HepG2 (cell line): ENCODE data around the gene FAM177B. TPM values are rescaled to one million over a fixed set of nuclear protein-coding genes. Genes with fewer than 3 reads are reported as not detected.

Experiments used
- ADNP ChIP-seq: sonication (generic); formaldehyde crosslinking; IDR thresholded peaks from 2 replicates; pipeline ENCODE4 v1.4.0; 2020; ENCODE audit warnings: missing genetic modification reagents
- AFF4 ChIP-seq: sonication (generic); formaldehyde crosslinking; IDR thresholded peaks from 2 replicates; pipeline ENCODE4 v1.4.0; 2020; ENCODE audit warnings: missing genetic modification reagents
- ASH2L ChIP-seq: fragments of 300-600, 200-600 bp; sonication (generic); IDR thresholded peaks from 2 replicates; pipeline ENCODE4 v1.7.0; 2017; ENCODE audit warnings: low read depth, mild to moderate bottlenecking, moderate library complexity, mixed read lengths, low read length; ENCODE audit not compliant: insufficient read length
- ATF7 ChIP-seq, 2 experiments: fragments of 450-650 bp in 1 of 2; sonication (generic) in 1 of 2; formaldehyde crosslinking in 1 of 2; IDR thresholded peaks; 2 replicates each; pipeline versions ENCODE4 v1.4.0 to v1.6.1; 2016 to 2020; ENCODE audit warnings: antibody characterized with exemption in 1 of 2, mild to moderate bottlenecking in 1 of 2, missing genetic modification reagents in 1 of 2
- EEA1 ChIP-seq: sonication (generic); formaldehyde crosslinking; IDR thresholded peaks from 2 replicates; pipeline ENCODE4 v1.5.1; 2020; ENCODE audit warnings: mild to moderate bottlenecking, missing genetic modification reagents, borderline replicate concordance
- HMG20B ChIP-seq: conservative IDR thresholded peaks from 2 replicates; pipeline ENCODE4 v1.6.1; 2016; ENCODE audit warnings: missing genetic modification reagents, missing compliant biosample characterization
- HNRNPL ChIP-seq: fragments of 200-400 bp; formaldehyde crosslinking; IDR thresholded peaks from 2 replicates; pipeline ENCODE4 v1.6.1; 2017; ENCODE audit warnings: mild to moderate bottlenecking, low read depth, low read length
- HOXA7 ChIP-seq: sonication (generic); formaldehyde crosslinking; IDR thresholded peaks from 2 replicates; pipeline ENCODE4 v1.8.1; 2022; ENCODE audit warnings: mild to moderate bottlenecking, missing genetic modification reagents, moderate library complexity
- NFE2L2 ChIP-seq: fragments of 150-350 bp; IDR thresholded peaks from 2 replicates; pipeline ENCODE4 v1.6.1; 2014; ENCODE audit warnings: low read length
- RBM22 ChIP-seq: fragments of 200-400 bp; formaldehyde crosslinking; optimal IDR thresholded peaks from 2 replicates; pipeline ENCODE3; 2017; ENCODE audit warnings: mild to moderate bottlenecking, low read length, moderate library complexity
- RCOR2 ChIP-seq: IDR thresholded peaks from 2 replicates; pipeline ENCODE4 v1.6.1; 2016; ENCODE audit warnings: missing biosample characterization, missing genetic modification reagents
- SETDB1 ChIP-seq: sonication (generic); formaldehyde crosslinking; IDR thresholded peaks from 2 replicates; pipeline ENCODE4 v1.5.1; 2020; ENCODE audit warnings: missing genetic modification reagents, mild to moderate bottlenecking, borderline replicate concordance
- SIX1 ChIP-seq: sonication (generic); formaldehyde crosslinking; IDR thresholded peaks from 2 replicates; pipeline ENCODE4 v1.4.0; 2020; ENCODE audit warnings: missing genetic modification reagents, borderline replicate concordance
- STAG1 ChIP-seq: sonication (generic); formaldehyde crosslinking; IDR thresholded peaks from 2 replicates; pipeline ENCODE4 v1.4.0; 2020; ENCODE audit warnings: missing genetic modification reagents
- ZNF207 ChIP-seq: fragments of 450-650 bp; IDR thresholded peaks from 2 replicates; pipeline ENCODE4 v1.6.1; 2016; ENCODE audit warnings: antibody characterized with exemption, borderline replicate concordance
- ZNF468 ChIP-seq: sonication (generic); formaldehyde crosslinking; IDR thresholded peaks from 2 replicates; pipeline ENCODE4 v1.8.0; 2022; ENCODE audit warnings: mild to moderate bottlenecking, moderate library complexity, missing genetic modification reagents
- ZNF557 ChIP-seq: sonication (generic); formaldehyde crosslinking; IDR thresholded peaks from 2 replicates; pipeline ENCODE4 v1.4.0; 2020; ENCODE audit warnings: missing genetic modification reagents
- ZNF562 ChIP-seq: sonication (generic); formaldehyde crosslinking; IDR thresholded peaks from 2 replicates; pipeline ENCODE4 v1.8.0; 2022; ENCODE audit warnings: missing genetic modification reagents, borderline replicate concordance
- ZNF563 ChIP-seq: sonication (generic); formaldehyde crosslinking; IDR thresholded peaks from 2 replicates; pipeline ENCODE4 v1.8.0; 2022; ENCODE audit warnings: mild to moderate bottlenecking, moderate library complexity, missing genetic modification reagents
- ZNF615 ChIP-seq: sonication (generic); formaldehyde crosslinking; IDR thresholded peaks from 2 replicates; pipeline ENCODE4 v1.5.0; 2020; ENCODE audit warnings: mild to moderate bottlenecking, missing genetic modification reagents, borderline replicate concordance
- ZNF687 ChIP-seq: sonication (generic); formaldehyde crosslinking; IDR thresholded peaks from 2 replicates; pipeline ENCODE4 v1.5.1; 2020; ENCODE audit warnings: mild to moderate bottlenecking, missing genetic modification reagents, moderate library complexity
- ZNF775 ChIP-seq: sonication (generic); formaldehyde crosslinking; IDR thresholded peaks from 2 replicates; pipeline ENCODE4 v1.4.0; 2020; ENCODE audit warnings: missing genetic modification reagents, mild to moderate bottlenecking, moderate library complexity, borderline replicate concordance
- ZNF841 ChIP-seq: sonication (generic); formaldehyde crosslinking; IDR thresholded peaks from 2 replicates; pipeline ENCODE4 v1.8.1; 2023; ENCODE audit warnings: missing genetic modification reagents, borderline replicate concordance
- polyA plus RNA-seq, 8 experiments: library from polyadenylated mRNA; depleted of rRNA in 3 of 8; stranded (reverse) in 7 of 8; unstranded in 1 of 8; fragments of >200 nt; fragmentation: Illumina TruSeq in 4 of 8; extraction: Trizol in 4 of 8; gene quantifications; 2 replicates each; pipeline versions ENCODE4 v1.2.1 to v1.2.3, GENCODE V29; 2011 to 2016; ENCODE audit warnings: low read depth in 4 of 8, missing spikeins in 1 of 8, mixed read lengths in 1 of 8; ENCODE audit not compliant: insufficient read depth in 1 of 8
- total RNA-seq, 5 experiments: library from RNA; depleted of rRNA; stranded (reverse); fragments of >200 nt; fragmentation: Illumina TruSeq; extraction: Trizol; gene quantifications; 2 replicates each; pipeline ENCODE4 v1.2.3, GENCODE V29; 2016; ENCODE audit warnings: low read depth in 1 of 5

FAM177B gene
- total and polyA plus RNA-seq, 2 of the 13 experiments (the other 11 are each of a cell fraction or from before 2014, with no cell fraction given): 0.05 TPM; not detected in 1

GRCh38 chr1:222794656-222795474 is 57.9 kb downstream of the FAM177B start (continued):
- TF ChIP-seq ZNF468 (no peak), ZNF615 (CRISPR knock-in tag) (no peak), RBM22 (no peak), ZNF207 (no peak), HOXA7 (no peak), ZNF562 (CRISPR knock-in tag) (no peak), NFE2L2 (no peak), EEA1 (no peak), ZNF557 (no peak), SIX1 (CRISPR knock-in tag) (no peak), AFF4 (no peak), STAG1 (peak; percentile 87), ZNF775 (CRISPR knock-in tag) (no peak), HNRNPL (no peak), ASH2L (no peak), ZNF687 (CRISPR knock-in tag) (peak; percentile 10; the same call in 1 of the 2 replicates), ZNF841 (CRISPR knock-in tag) (no peak), ADNP (CRISPR knock-in tag) (no peak), HMG20B (no peak), ZNF563 (CRISPR knock-in tag) (no peak), SETDB1 (CRISPR knock-in tag) (no peak), RCOR2 (no peak), ATF7 (IDR thresholded peaks at IDR 0.05) (no peak), ATF7 (CRISPR knock-in tag; IDR thresholded peaks at IDR 0.05) (no peak)
